Midbrain (tissue), 1 donor: ENCODE measurements around the gene ARSB.
A peak's percentile ranks its signal among the peaks of the same experiment; 100 is the strongest.
"Not testable (repeated sequence)": the region's sequence is repeated elsewhere in the genome, so short reads cannot be mapped to it uniquely, and the experiment has no call there.

Experiments
- DNase-seq: peaks from one replicate; lab custom pipeline; 2025; lab: John Stamatoyannopoulos, UW

Gene ARSB

GRCh38 chr5:78953092-78953800 lies 31.9 kb downstream of the ARSB start:
- no peak for DNase-seq

- DNase-seq: peak; percentile 21
Observed at GRCh38 chr5:78930721-78931120, 54.4 kb downstream of the ARSB start.

GRCh38 chr5:78929833-78930232 lies 55.3 kb downstream of the ARSB start:
- no peak for DNase-seq

GRCh38 chr5:78927657-78928282 lies 57.3 kb downstream of the ARSB start:
- no peak for DNase-seq

- no peak for DNase-seq
Observed at GRCh38 chr5:78926252-78926651, 58.9 kb downstream of the ARSB start.

GRCh38 chr5:78925129-78925876 lies 59.8 kb downstream of the ARSB start:
- no peak for DNase-seq

- DNase-seq: no peak
Observed at GRCh38 chr5:78923622-78923970, 61.5 kb downstream of the ARSB start.

GRCh38 chr5:78922879-78923621 lies 62.1 kb downstream of the ARSB start:
- no peak for DNase-seq

GRCh38 chr5:78920604-78921003 lies 64.5 kb downstream of the ARSB start:
- no peak for DNase-seq

GRCh38 chr5:78919796-78920195 lies 65.3 kb downstream of the ARSB start:
- peak; percentile 27 for DNase-seq

- no peak for DNase-seq
Observed at GRCh38 chr5:78916044-78916443, 69.1 kb downstream of the ARSB start.

- DNase-seq: no peak
Observed at GRCh38 chr5:78915170-78915569, 69.9 kb downstream of the ARSB start.

- no peak for DNase-seq
Observed at GRCh38 chr5:78912811-78913210, 72.3 kb downstream of the ARSB start.

- DNase-seq: no peak
Observed at GRCh38 chr5:78912085-78912771, 72.9 kb downstream of the ARSB start.

- not testable (repeated sequence) for DNase-seq
Observed at GRCh38 chr5:78909224-78909983, 75.7 kb downstream of the ARSB start.

GRCh38 chr5:78908173-78909061 lies 76.7 kb downstream of the ARSB start:
- peak; percentile 63 for DNase-seq

GRCh38 chr5:78907255-78907891 lies 77.7 kb downstream of the ARSB start:
- DNase-seq: no peak

- DNase-seq: no peak
Observed at GRCh38 chr5:78905084-78905938, 79.8 kb downstream of the ARSB start.

- DNase-seq: no peak
Observed at GRCh38 chr5:78903861-78904260, 81.2 kb downstream of the ARSB start.
